ENCODE measurements around the gene DOCK6.
A peak's percentile ranks its signal among the peaks of the same experiment; 100 is the strongest.
"Not testable (repeated sequence)": the region's sequence is repeated elsewhere in the genome, so short reads cannot be mapped to it uniquely, and the experiment has no call there.

DOCK6 gene

GRCh38 chr19:11173516-11174155 is 88.7 kb downstream of the DOCK6 start:
- no peak for DNase-seq (ENCODE audit: low spot score)

- no peak for DNase-seq (ENCODE audit: low spot score)
Measured at GRCh38 chr19:11172576-11172975, 89.7 kb downstream of the DOCK6 start.

- DNase-seq (ENCODE audit: low spot score) = no peak
Measured at GRCh38 chr19:11171144-11171543, 91.2 kb downstream of the DOCK6 start.

- DNase-seq (ENCODE audit: low spot score) = no peak
Measured at GRCh38 chr19:11169896-11170678, 92.2 kb downstream of the DOCK6 start.

- peak; percentile 91 for DNase-seq (ENCODE audit: low spot score)
Measured at GRCh38 chr19:11168568-11168967, 93.8 kb downstream of the DOCK6 start.

GRCh38 chr19:11166281-11167142 is 95.8 kb downstream of the DOCK6 start:
- DNase-seq (ENCODE audit: low spot score) = peak; percentile 39

- no peak for DNase-seq (ENCODE audit: low spot score)
Measured at GRCh38 chr19:11165486-11166030, 96.8 kb downstream of the DOCK6 start.

GRCh38 chr19:11164879-11165406 is 97.4 kb downstream of the DOCK6 start:
- peak; percentile 62 for DNase-seq (ENCODE audit: low spot score)

- no peak for DNase-seq (ENCODE audit: low spot score)
Measured at GRCh38 chr19:11164296-11164695, 98.0 kb downstream of the DOCK6 start.

- not testable (repeated sequence) for DNase-seq (ENCODE audit: low spot score)
Measured at GRCh38 chr19:11160440-11160768, 101.9 kb downstream of the DOCK6 start.

- DNase-seq (ENCODE audit: low spot score) = no peak
Measured at GRCh38 chr19:11159598-11160439, 102.5 kb downstream of the DOCK6 start.

- DNase-seq (ENCODE audit: low spot score) = peak; percentile 100
Measured at GRCh38 chr19:11155373-11156120, 106.8 kb downstream of the DOCK6 start, which contains the start of gene SPC24. SPC24 (minus strand) TSS chr19:11155782; CDS start chr19:11155776, 6 bp downstream.

GRCh38 chr19:11154683-11155047 is 107.7 kb downstream of the DOCK6 start:
- no peak for DNase-seq (ENCODE audit: low spot score)

GRCh38 chr19:11152318-11153062 is 109.8 kb downstream of the DOCK6 start:
- peak; percentile 60 for DNase-seq (ENCODE audit: low spot score)

GRCh38 chr19:11151181-11151580 is 111.1 kb downstream of the DOCK6 start:
- no peak for DNase-seq (ENCODE audit: low spot score)

All from AG08396 (cell line).